SK-N-SH (cell line): ENCODE data around the gene VDAC1. TPM values are rescaled to one million over a fixed set of nuclear protein-coding genes. Genes with fewer than 3 reads are reported as not detected.

ENCODE experiments used
- CTCF ChIA-PET: fragments of 300-600, 350-600 bp; formaldehyde crosslinking; extraction: SDS; loops from one replicate; lab custom pipeline; 2021; lab: Yijun Ruan, JAX
- POLR2A ChIA-PET: fragments of 350-600 bp; sonication (Branson Sonifier 250); formaldehyde crosslinking; extraction: SDS; loops from one replicate; lab custom pipeline; 2020; ENCODE audit warnings: antibody characterized with exemption, inconsistent platforms; lab: Yijun Ruan, JAX
- DNase-seq: peaks from one replicate; pipeline ENCODE4 v3.0.0; 2012
- H2AFZ ChIP-seq: fragments of 200-600 bp; sonication (generic); 2 replicates; pipeline ENCODE4 v1.8.1; 2016; ENCODE audit warnings: antibody characterized with exemption, mild to moderate bottlenecking, low read depth
- H3F3A ChIP-seq: fragments of 200-600 bp; sonication (generic); replicated peaks from 2 replicates; pipeline ENCODE3; 2016; ENCODE audit warnings: antibody characterized with exemption, mild to moderate bottlenecking; ENCODE audit not compliant: insufficient read depth
- H3K27ac ChIP-seq, 2 experiments: fragments of 200-500 bp in 1 of 2; fragments of 200-600 bp in 1 of 2; sonication (Bioruptor generic) in 1 of 2; sonication (generic), shearing (Covaris generic) in 1 of 2; 2 replicates each; pipeline versions ENCODE4 v1.5.1 to v1.6.1; 2014 to 2016; ENCODE audit warnings: low read depth in 2 of 2, inconsistent platforms in 1 of 2, low read length in 1 of 2, mild to moderate bottlenecking in 1 of 2, mixed read lengths in 1 of 2
- H3K27me3 ChIP-seq: fragments of 200-600 bp; sonication (generic), shearing (Covaris generic); 2 replicates; pipeline ENCODE4 v1.6.1; 2016; ENCODE audit warnings: mixed run types; ENCODE audit not compliant: insufficient read depth
- H3K36me3 ChIP-seq, 2 experiments: fragments of 200-500 bp in 1 of 2; fragments of 200-600 bp in 1 of 2; sonication (Bioruptor generic) in 1 of 2; sonication (generic) in 1 of 2; replicated peaks in 1 of 2; 2 replicates each; pipeline versions ENCODE3 to v1.5.1; 2014 to 2016; ENCODE audit warnings: low read length in 1 of 2, mild to moderate bottlenecking in 1 of 2; ENCODE audit not compliant: insufficient read depth in 2 of 2, control insufficient read depth in 1 of 2
- H3K4me1 ChIP-seq, 2 experiments: fragments of 200-500 bp in 1 of 2; fragments of 200-600 bp in 1 of 2; sonication (Bioruptor generic) in 1 of 2; sonication (generic), shearing (Covaris generic) in 1 of 2; 2 replicates each; pipeline versions ENCODE4 v1.5.1 to v1.6.1; 2014 to 2016; ENCODE audit warnings: low read depth in 1 of 2, low read length in 1 of 2, mixed run types in 1 of 2; ENCODE audit not compliant: insufficient read depth in 2 of 2, control insufficient read depth in 1 of 2
- H3K4me2 ChIP-seq: fragments of 200-600 bp; sonication (generic), shearing (Covaris generic); 2 replicates; pipeline ENCODE4 v1.6.1; 2017; ENCODE audit warnings: mixed run types
- H3K4me3 ChIP-seq, 2 experiments: fragments of 200-500 bp in 1 of 2; fragments of 200-600 bp in 1 of 2; sonication (Bioruptor generic) in 1 of 2; sonication (generic), shearing (Covaris generic) in 1 of 2; 2 replicates each; pipeline versions ENCODE4 v1.5.1 to v1.8.1; 2014 to 2016; ENCODE audit warnings: low read depth in 2 of 2, inconsistent platforms in 1 of 2, low read length in 1 of 2, mild to moderate bottlenecking in 1 of 2, mixed read lengths in 1 of 2, moderate library complexity in 1 of 2
- H3K79me2 ChIP-seq: fragments of 200-600 bp; sonication (generic); 2 replicates; pipeline ENCODE4 v1.8.1; 2017; ENCODE audit warnings: mild to moderate bottlenecking; ENCODE audit not compliant: insufficient read depth
- H3K9ac ChIP-seq: fragments of 200-600 bp; sonication (generic); 2 replicates; pipeline ENCODE4 v1.6.1; 2017; ENCODE audit warnings: mixed run types
- H3K9me2 ChIP-seq: fragments of 200-600 bp; sonication (generic); 2 replicates; pipeline ENCODE4 v1.6.1; 2017; ENCODE audit warnings: mixed run types
- H3K9me3 ChIP-seq: fragments of 200-600 bp; sonication (generic); 2 replicates; pipeline ENCODE4 v1.6.1; 2017; ENCODE audit warnings: mixed run types, mild to moderate bottlenecking, moderate library complexity
- H4K20me1 ChIP-seq: fragments of 200-600 bp; sonication (generic); 2 replicates; pipeline ENCODE4 v1.6.1; 2017; ENCODE audit warnings: mild to moderate bottlenecking, mixed run types; ENCODE audit not compliant: insufficient read depth
- EP300 ChIP-seq, 2 experiments: IDR thresholded peaks; 2 replicates each; pipeline versions ENCODE4 v1.4.0 to v1.6.1; 2012; ENCODE audit warnings: borderline replicate concordance in 1 of 2, low read depth in 1 of 2, low read length in 1 of 2
- FOXJ3 ChIP-seq: sonication (generic); formaldehyde crosslinking; IDR thresholded peaks from 2 replicates; pipeline ENCODE4 v1.5.1; 2020; ENCODE audit warnings: mild to moderate bottlenecking, missing genetic modification reagents
- MXI1 ChIP-seq: IDR thresholded peaks from 2 replicates; pipeline ENCODE4 v1.6.1; 2012; ENCODE audit warnings: mild to moderate bottlenecking, low read depth, low read length, improper control_type of control experiment
- NRF1 ChIP-seq: IDR thresholded peaks from 2 replicates; pipeline ENCODE4 v1.6.1; 2012; ENCODE audit warnings: low read depth, mild to moderate bottlenecking, low read length
- RCOR1 ChIP-seq: fragments of 150-350 bp; IDR thresholded peaks from 2 replicates; pipeline ENCODE4 v1.6.1; 2017; ENCODE audit warnings: antibody characterized with exemption, low read length
- TAF1 ChIP-seq: IDR thresholded peaks from 2 replicates; pipeline ENCODE4 v1.6.1; 2012; ENCODE audit warnings: low read depth, mild to moderate bottlenecking, low read length, moderate library complexity, borderline replicate concordance
- TCF12 ChIP-seq: IDR thresholded peaks from 2 replicates; pipeline ENCODE4 v1.4.0; 2012
- TEAD4 ChIP-seq: IDR thresholded peaks from 2 replicates; pipeline ENCODE4 v1.4.0; 2012; ENCODE audit warnings: mild to moderate bottlenecking, borderline replicate concordance; ENCODE audit not compliant: insufficient read depth
- WGBS: methylation state at CpG from one replicate; pipeline ENCODE4 v1.1.6; 2017; ENCODE audit warnings: low lambda C conversion rate; 5-methylcytosine and 5-hydroxymethylcytosine counted together
- polyA plus RNA-seq, 3 experiments: library from polyadenylated mRNA; depleted of rRNA; stranded (reverse); fragments of >200 nt; gene quantifications; 2 replicates each; pipeline ENCODE4 v1.2.3, GENCODE V29; 2012

Gene VDAC1
- polyA plus RNA-seq, 1 of the 3 experiments (the other 2 are of a cell fraction): 166 TPM

DNA sequence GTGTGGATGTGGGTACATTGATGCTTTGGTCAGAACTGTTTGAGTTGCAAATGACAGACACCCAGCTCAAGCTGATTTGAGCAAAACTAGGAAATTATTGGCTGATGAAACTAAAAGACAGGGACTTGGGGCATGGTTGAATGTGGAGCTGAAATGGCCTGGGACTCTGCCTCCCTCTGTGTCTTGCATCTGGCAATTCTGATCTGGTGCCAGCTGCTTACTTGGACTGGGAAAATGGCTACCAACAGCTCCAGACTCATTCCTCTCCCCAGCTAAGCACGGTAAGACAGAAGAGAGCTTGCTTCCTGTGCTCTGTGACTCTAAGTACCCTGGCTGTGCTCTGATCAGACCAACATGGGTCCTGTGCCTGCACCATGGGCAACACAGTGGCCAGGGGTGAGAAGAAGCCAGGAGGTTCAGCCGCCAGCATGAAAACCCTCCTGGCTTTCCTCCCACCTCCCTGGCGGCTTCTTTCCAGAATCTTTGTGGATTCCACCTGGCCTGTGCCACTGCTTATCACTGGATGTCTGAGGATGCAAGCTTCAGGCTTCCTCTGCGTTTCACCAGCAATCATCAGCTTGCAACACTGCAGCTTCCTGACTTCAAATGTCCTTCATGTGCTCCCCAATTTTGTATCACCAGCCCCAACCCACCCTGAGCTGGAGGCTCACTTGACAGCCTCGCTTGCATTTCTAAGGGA is 80.4 kb downstream of the VDAC1 start:
- Histone ChIP-seq H3K36me3 (no peaks in the 10 kb centered on the region), H3K4me1 (peaks cover 0 to 47% of the 10 kb centered on the region in 2 experiments; a peak in 2 of 4 replicates), H2AFZ (no peak overlapping the region), H3K27ac (peak overlapping the region in 1 of 2 experiments; percentile 83; a peak in 2 of 4 replicates), H3K27me3 (no peaks in the 10 kb centered on the region; the same call in 1 of the 2 replicates), H3K4me3 (no peak overlapping the region), H3F3A (no peaks in the 10 kb centered on the region), H3K9me2 (no peaks in the 10 kb centered on the region), H3K9ac (no peak overlapping the region), H4K20me1 (no peaks in the 10 kb centered on the region), H3K4me2 (no peak overlapping the region), H3K9me3 (no peaks in the 10 kb centered on the region), H3K79me2 (no peaks in the 10 kb centered on the region)
- ChIA-PET POLR2A (interaction anchor here (0.6 to 0.9 kb wide), 3 partner anchors 9 to 215 kb away, joined by 3 read pairs; no protein-coding TSS in a partner anchor), CTCF (interaction anchor here (0.7 to 1.3 kb wide), 2 partner anchors 55 to 501 kb away, joined by 3 to 8 read pairs; no protein-coding TSS in a partner anchor)
- peak; percentile 65 for DNase-seq
- 63% methylated on average over 5 of the region's 5 CpGs for WGBS
- TF ChIP-seq MXI1 (no peak), RCOR1 (peak; percentile 3; the same call in 1 of the 2 replicates)

DNA sequence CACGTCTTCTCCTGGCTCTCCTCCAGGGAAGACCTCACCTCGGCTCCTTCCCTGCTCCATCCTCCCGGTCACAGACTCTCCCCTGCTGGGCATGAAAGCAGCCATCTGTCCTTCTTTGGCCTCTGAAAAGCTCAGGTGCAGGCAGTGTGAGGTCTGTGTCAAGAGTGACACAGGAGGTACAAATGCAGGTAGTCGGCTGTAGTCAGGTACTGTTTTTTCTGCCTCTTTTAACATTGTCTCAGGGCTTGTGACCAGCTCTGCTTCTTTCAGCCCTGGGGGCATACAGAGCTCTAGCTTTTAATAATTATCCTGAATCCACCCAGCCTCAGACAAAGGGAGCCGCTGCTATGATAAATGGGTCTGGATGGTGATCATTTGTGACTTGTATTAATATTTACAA is 82.8 kb downstream of the VDAC1 start:
- ChIA-PET CTCF (interaction anchor here (0.7 to 1.3 kb wide), 5 partner anchors 21 to 201 kb away, joined by 3 read pairs; no protein-coding TSS in a partner anchor), POLR2A (interaction anchor here (0.7 kb wide), 1 partner anchor 60 kb away, joined by 3 read pairs; no protein-coding TSS in a partner anchor)
- DNase-seq: peak; percentile 56
- no peaks in the 10 kb centered on the region for H4K20me1 ChIP-seq
- no peaks in the 10 kb centered on the region for H3K36me3 ChIP-seq
- H2AFZ ChIP-seq: no peak overlapping the region
- no peaks in the 10 kb centered on the region for H3K79me2 ChIP-seq
- no peaks in the 10 kb centered on the region; the same call in 1 of the 2 replicates for H3K27me3 ChIP-seq
- peaks cover 0 to 53% of the 10 kb centered on the region in 2 experiments; a peak in 2 of 4 replicates for H3K4me1 ChIP-seq
- TF ChIP-seq TCF12 (no peak), MXI1 (no peak), EP300 (IDR thresholded peaks at IDR 0.05; ENCODE audit: borderline replicate concordance in 1 of 2, low read depth in 1 of 2, low read length in 1 of 2) (no peak; a peak in 1 of 4 replicates), TAF1 (no peak), FOXJ3 (CRISPR knock-in tag) (0 out of 2 replicates have a peak, but pooled peaks have one; percentile 27), TEAD4 (no peak), NRF1 (no peak)
- TF ChIP-seq, all 33 proteins: peak for 1
- no peaks in the 10 kb centered on the region for H3K9me3 ChIP-seq
- no peak overlapping the region for H3K4me2 ChIP-seq
- no peak overlapping the region; a peak in 1 of 4 replicates for H3K27ac ChIP-seq
- H3K9ac ChIP-seq: no peak overlapping the region
- WGBS: 43% methylated on average over 5 of the region's 5 CpGs
- H3K9me2 ChIP-seq: no peaks in the 10 kb centered on the region
- H3F3A ChIP-seq: no peaks in the 10 kb centered on the region
- H3K4me3 ChIP-seq: no peak overlapping the region

Other genes with a start within 250 kb of the VDAC1 start
- 81.0 and 106 TPM in 2 replicates for gene C5orf15, start 36.4 kb downstream of the VDAC1 start, polyA plus RNA-seq (2012; rRNA removed)
- gene TCF7, start 109.7 kb upstream of the VDAC1 start, polyA plus RNA-seq (2012; rRNA removed): 2.3 and 2.7 TPM in 2 replicates
- gene SKP1, start 172.0 kb upstream of the VDAC1 start, polyA plus RNA-seq (2012; rRNA removed): 407 and 428 TPM in 2 replicates
- gene PPP2CA, start 221.1 kb upstream of the VDAC1 start, polyA plus RNA-seq (2012; rRNA removed): 146 and 163 TPM in 2 replicates